SIG-M5 treated with dmso at 0.1 percent for 504 hours (cell line): ENCODE results near the gene ZNF547.

ENCODE experiments used
- DNase-seq: peaks from one replicate; lab custom pipeline; 2025; ENCODE audit not compliant: unreplicated experiment; lab: John Stamatoyannopoulos, UW

The ZNF547 gene

DNA sequence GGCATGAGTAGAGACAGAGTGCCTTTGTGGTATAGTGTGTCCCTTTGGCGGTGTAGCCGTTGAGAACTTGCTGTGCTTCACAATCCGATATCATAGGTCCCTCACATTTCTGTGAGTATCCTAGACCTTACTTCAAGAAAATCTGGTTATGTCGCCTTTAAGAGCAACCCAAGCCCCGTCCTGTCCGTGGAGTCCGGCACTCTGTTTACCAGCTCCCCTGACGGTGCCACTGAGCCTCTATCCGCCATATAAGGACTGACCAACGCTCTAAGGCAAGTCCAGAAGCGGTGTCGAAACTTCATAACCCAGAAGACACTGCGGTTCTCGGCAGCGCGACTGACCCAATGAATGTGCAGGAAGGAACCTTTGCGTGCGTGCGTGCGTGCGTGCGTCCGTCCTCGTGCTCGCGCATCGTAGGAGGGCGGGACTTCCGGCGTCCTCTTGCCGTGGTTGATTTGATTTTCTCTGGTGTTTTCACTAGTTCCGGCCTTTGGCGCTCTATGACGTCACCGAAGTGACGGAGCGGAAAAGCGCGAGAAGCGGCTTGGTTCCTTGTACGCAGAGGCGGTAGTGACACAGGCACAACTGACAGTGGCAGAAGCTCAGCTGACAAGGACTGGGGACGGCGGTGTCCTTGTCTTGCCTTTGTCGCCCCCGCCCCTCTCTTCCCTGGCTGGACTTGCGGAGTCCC, at the start of gene ZNF547, which contains the start of gene TRAPPC2B:
Gene ZNF547 (plus strand): TSS at position 555 of the 691 bp plus-strand sequence. CDS start 5,005 bp downstream, outside the sequence.
Gene TRAPPC2B (plus strand): TSS at position 555 of the 691 bp plus-strand sequence. CDS start 1,283 bp downstream, outside the sequence.
- DNase-seq, result peak; percentile 90

DNA sequence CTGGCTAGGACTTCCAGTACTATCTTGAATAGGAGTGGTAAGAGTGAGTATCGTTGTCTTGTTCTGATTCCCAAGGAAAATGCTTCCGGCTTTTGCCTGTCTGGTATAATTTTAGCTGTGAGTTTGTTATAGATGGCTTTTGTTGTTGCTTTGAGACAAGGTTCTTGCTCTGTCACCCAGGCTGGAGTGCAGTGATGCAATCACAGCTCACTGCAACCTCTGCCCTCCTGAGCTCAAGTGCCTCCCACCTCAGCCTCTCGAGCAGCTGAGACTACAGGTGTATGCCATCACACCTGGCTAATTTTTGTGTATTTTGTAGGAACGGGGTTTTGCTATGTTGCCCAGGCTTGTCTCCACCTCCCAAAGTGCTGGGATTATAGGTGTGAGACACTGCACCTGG, 49.2 kb upstream of the ZNF547 start:
- no peak for DNase-seq

DNA sequence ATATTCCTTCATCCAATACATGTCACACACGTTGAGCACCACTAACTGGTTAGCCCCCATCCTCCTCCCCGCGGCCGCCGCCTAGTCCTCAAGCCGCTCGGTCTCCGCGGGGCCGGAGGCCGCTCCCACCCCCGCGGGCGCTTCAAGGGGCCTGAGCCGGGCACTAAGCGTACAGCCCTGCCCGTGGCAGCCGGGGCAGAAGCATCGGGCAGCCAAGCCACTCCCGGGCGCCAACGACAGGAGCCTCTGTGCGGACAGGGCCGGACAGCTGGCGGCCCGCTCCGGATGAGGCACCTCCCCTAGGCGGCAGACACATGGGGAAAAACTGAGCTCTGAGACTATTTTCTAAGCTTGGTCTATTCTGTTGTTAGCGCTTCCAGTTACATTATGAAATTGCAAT, 45.8 kb upstream of the ZNF547 start:
- no peak for DNase-seq

DNA sequence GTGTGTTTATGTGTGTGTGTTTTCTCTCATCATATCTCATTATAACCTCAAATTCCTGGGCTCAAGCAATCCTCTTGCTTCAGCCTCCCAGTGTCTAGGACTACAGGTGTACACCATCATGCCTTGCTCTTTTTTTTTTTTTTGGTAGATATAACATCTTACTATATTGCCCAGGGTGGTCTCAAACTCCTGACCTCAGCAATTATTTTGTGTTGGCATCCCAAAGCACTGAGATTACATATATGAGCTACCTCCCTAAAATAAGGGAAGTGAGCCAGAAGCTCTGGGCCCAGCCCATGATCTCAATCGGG, 43.5 kb upstream of the ZNF547 start:
- no peak for DNase-seq

DNA sequence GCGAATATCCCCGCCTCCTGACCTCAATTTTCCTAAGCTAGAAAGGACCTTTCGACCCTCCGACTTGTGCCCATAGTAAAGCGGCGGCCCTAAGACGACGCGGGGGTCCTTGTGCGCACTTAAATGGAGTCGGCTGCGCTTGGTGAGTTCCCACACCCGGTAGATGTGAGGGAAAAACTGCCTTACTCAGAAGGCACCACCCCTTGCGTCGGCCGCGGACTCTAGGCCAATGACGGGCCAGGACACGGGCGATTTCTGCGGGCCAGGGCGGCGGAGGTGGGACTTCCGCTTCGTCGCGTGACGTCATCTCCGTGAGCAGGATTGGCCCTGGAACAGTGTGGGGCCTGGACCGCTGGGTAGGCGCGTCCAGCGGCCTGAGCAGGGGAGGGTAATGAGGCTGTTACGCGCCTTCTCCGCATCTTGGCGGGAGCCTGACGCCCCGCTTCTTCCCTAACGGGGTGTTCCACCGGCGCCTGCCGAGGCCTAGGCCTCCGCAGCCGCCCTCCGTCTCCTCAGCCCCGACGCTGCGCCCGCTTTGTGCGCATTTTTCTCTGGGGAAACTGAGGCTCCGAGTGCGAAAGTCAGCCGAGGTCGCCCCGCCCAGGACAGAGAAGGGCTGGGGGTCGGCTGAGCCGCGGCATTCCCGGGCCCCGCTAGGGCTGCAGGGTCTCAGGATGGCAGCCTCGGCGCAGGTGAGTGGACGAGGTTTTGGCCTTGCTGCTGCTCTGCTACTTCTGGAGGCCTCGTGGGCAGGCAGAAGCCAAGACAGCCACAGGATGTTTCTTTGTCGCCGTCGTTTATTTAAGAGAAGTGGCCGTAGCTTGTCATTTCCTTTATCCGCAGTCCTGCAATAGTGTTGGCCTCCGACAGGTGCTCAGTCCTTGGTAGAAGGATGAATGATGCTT, 42.9 kb upstream of the ZNF547 start, which contains the start of gene ZNF543:
Gene ZNF543 (plus strand): TSS at position 293 of the 905 bp plus-strand sequence. CDS start 382 bp downstream, at position 675.
- DNase-seq, result peak; percentile 90

DNA sequence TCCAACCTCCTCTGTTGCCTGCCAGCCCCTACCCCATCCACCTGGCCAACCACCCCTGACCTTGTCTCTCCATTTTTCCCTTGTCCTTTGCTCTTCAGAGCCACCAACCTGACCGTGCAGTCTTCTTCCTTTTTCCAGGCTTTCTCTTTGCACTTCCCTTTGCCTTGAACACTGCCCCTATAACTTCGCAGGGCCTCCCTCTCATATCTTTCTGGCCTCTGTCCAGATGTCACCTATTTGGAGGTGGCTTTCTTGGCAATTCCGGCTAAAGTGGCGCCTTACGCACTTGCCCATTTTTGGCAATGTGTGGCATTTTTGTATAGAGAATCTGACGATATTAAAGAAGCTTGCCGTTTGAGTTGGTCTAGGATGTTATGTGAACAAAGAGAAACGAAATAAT, 42.2 kb upstream of the ZNF547 start:
- DNase-seq, result no peak

DNA sequence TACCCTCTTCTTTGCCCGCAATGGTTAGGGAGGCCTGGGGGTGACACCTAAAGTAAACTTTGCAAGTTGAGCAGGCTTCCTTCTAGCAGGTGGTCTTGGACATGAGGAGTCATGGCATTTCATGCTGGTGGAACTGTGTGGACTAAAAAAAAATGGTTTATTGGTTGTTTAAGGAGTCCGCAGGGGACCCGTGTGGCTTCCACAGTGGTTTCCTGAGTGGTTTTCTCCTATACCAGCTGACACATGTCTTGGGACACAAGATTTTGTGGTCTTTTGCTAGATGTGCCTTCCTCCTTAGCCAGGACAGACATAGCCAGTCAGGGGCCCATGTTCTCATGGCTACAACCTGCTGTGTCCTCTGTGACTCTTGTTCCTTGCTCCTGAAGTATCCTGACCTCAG, 41.6 kb upstream of the ZNF547 start:
- no peak for DNase-seq

DNA sequence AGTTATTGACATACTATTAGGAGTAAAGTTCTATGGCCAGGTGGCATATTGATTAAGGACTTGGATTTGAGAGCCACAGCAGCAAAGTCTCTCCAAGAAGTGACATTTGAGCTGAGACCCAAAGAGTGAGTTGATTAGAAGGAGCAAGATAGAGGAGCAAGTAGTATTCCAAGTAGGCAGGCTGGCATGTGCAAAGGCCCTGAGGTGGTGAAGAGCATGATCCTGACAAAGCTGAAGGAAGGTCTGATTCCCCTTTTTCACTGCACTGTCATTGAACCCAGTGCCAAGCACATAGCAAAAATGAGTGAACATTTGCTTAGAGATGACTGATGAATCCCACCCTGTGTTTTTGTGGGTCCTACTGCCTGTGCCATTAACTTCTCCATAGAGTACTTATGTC, 38.4 kb upstream of the ZNF547 start:
- no peak for DNase-seq

DNA sequence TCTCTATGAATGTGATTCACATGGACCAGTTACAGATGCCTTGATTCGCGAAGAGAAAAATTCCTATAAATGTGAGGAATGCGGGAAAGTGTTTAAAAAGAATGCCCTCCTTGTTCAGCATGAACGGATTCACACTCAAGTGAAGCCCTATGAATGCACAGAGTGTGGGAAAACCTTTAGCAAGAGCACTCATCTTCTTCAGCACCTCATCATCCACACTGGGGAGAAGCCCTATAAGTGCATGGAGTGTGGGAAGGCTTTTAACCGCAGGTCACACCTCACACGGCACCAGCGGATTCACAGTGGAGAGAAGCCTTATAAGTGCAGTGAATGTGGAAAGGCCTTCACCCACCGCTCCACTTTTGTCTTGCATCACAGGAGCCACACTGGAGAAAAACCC, 35.4 kb upstream of the ZNF547 start:
- DNase-seq, result no peak

DNA sequence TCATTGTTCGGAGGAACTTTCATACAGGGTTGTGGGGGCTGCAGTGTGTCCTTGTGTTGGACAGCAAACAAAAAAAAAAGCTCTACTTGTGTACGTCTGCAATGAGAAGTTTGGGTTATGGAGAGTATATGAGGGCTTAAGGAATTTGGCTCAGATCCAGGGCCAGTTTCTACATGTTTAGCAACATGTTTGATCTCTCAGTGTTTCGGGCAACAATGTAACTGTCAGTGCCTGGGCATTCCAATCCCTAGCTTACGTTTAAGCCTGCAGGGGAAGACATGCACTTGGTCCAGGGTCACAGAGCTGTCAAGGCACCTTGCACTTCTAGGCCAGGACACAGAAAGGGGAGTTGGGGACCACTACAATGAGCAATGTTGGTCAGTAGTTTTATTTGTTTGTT, 29.2 kb upstream of the ZNF547 start:
- no peak for DNase-seq

DNA sequence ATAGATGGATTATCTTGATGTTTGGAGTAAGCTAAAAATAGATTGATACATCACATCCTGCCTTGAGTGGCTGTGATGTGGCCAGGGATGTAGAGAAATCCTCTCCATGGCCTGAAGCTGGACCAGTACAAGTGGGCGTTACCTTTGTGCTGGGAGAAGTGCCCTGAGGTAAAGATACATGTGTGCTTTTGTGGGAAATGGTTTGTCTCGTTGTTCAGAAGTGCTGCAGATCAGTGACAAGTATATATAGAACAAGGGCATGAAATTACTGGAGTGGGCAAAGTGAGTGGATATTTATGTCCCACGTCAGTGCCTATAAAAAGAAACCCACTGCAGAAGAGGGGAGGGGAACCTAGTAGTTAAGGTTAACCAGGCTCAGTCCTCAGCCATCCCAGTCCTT, 24.5 kb upstream of the ZNF547 start:
- DNase-seq, result no peak

DNA sequence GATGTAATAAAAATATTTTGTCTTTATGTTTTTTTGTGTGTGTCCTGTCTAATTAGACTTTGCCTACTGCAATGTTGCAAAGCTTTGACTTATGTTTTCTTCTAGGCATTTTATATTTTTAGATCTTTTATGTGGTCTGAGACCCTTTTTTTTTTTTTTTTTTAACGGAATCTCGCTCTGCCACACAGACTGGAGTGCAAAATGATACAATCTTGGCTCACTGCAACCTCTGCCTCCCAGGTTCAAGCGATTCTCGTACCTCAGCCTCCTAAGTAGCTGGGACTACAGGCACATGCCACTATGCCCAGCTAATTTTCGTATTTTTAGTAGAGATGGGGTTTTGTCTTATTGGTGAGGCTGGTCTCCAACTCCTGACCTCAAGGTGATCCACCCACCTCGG, 20.8 kb upstream of the ZNF547 start:
- no peak for DNase-seq

DNA sequence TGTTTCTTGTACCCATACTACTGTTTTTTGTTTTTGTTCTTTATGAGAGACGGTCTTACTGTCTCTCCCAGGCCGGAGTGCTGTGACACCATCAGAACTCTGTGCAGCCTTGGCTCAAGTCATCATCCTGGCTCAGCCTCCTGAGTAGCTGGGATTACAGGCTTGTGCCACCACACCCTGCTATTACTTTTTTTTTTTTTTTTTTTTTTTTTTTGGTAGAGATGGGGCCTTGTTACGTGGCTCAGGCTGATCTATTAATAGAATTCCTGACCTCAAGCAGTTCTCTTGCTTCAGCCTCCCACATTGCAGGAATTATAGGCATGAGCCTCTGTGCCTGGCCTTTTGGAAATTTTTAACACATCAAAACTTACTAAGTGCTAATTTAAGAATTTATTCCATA, 15.2 kb upstream of the ZNF547 start:
- no peak for DNase-seq

DNA sequence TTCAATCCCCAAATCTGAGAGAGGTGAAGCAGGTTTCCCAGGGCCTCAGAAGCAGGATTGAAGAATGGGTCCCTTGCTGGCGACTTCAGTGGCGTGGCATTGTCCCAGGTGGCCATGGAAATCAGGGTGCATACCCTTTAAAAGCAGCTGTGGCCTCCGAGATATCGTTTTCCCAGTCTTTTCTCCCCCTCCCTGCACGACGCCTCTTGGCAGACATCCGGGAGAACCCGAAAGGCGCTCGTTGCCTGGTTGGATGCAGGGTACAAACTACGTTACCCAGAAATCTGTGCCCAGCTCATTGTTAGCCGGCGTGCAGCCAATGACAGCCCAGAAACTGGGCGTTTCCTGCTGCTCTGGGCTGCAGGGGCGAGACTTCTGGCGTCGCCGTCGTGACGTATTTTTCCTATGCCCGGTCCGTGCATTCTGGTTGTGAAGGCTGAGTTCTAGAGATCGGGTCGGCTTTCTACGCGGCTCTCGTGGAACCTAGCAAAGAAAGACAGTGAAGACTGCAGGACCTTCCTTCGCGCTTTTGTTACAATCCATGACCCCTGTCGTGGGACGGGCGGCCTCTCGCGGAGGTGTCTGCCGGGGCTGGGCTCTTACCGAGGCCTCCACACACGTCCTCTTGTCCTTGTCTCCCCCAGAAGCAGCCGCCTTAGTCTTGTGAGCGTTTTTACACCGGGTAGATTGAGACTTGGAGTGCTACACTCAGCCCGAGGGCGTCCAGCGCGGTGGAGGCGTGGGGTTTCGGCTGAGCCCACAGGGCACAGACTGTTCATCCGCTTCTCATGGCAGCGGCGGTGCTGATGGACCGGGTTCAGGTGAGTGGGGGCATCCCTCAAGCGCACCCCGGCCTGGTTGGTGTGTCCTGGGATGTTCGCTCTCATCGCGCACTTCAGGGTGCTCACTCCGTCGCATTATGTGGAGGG, 12.2 kb upstream of the ZNF547 start, which contains the start of gene ZNF304:
Gene ZNF304 (plus strand): TSS at position 395 of the 929 bp plus-strand sequence. CDS start 394 bp downstream, at position 789.
- peak; percentile 63 for DNase-seq

DNA sequence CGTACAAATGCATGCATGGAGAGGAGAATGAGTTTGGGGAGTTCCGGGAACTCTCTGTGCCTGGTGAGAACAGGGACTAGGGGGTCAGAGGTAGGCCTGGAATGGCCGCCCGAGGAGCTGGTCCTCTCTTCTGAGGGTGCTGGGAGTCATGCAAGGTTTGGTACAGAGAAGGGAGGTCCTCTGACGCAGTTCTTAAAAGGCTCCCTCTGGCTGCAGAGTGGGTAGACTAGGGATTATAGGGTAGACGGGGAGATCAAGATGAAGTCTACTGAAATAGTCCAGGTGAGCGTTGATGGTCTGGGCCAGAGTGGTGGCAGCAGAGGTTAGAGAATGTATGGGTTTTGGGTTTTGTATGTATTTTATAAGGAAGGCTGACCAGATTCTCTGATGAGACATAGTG, 11.5 kb upstream of the ZNF547 start:
- no peak for DNase-seq

DNA sequence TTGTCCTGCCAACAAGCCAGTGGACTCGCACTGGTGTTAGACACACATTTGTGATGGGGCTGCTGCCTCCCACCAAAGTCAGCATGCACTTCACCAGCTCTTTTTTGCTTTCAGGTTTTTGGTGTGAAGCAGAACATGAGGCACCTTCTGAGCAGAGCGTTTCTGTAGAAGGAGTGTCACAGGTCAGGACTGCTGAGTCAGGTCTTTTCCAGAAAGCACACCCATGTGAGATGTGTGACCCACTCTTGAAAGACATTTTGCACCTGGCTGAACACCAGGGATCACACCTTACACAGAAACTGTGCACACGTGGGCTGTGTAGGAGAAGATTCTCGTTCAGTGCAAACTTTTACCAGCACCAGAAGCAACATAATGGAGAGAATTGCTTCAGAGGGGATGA, 7.4 kb upstream of the ZNF547 start:
- no peak for DNase-seq

DNA sequence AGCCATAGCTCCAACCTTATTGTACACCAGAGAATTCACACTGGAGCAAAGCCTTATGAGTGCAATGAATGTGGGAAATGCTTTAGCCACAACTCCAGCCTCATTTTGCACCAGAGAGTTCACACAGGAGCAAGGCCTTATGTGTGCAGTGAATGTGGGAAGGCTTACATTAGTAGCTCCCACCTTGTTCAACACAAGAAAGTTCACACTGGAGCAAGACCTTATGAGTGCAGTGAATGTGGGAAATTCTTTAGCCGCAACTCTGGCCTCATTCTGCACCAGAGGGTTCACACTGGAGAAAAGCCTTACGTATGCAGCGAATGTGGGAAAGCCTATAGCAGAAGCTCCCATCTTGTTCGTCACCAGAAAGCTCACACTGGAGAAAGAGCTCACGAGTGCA, 5.9 kb upstream of the ZNF547 start:
- DNase-seq, result no peak

DNA sequence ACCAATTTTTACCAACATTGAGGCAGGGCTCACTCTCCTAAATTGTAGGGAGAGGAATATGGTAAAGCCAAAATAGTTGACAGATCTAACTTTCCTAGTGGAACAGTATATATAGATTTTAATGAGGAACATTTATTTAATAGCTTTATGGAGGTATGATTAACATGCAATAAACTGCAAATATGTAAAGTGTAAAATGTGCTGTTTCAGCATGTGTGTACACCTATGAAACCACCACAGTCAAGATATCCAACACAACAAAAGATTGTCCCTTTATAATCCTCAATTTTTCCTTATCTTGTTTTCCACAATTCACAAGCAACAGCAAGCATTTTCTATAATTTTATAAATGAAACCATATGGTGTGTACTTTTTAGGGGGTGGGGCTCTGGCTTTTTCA, 4.1 kb upstream of the ZNF547 start:
- DNase-seq, result no peak

DNA sequence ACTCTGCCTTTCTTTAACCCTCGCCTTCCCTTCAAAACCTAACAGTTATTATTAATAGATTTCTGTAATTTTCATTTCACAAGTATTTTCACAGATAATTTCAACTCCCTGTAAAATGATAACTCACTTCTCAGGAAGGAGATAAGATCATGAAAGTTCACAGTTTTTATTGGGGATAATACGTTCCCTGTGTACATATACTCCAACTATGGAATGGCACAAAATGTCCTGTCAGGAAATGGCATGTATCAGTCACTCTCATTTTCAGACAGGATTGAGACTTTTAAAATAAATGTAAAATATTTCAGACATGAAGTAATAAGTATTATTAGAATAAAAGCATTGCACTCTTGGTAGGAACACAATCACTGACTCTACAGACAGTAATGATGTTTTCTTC, 932 bp upstream of the ZNF547 start:
- no peak for DNase-seq

DNA sequence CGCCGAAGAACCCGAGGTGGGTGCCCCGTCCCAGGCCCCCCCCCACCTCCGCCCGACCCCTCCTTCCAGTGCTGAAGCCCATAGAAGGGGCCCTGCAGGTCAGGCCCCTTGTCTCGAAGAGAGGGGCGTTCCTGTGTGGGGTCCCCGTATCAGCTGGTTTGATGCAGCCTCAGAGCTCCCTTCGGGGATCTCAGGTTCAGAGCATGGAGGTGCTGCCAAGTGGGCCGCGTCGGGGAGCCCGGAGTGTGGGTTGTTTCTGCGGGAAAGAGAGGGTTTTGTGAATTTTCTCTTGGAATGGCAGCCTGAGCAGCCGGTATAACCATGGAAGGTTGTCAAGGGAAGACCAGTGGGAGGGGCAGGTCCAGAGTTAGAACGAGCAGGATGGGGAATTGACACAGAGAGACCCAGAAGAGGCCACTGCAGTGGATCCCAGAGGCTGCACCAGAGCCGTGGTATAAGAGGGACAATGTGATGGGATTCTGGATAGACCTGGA, 384 bp downstream of the ZNF547 start:
- no peak for DNase-seq

DNA sequence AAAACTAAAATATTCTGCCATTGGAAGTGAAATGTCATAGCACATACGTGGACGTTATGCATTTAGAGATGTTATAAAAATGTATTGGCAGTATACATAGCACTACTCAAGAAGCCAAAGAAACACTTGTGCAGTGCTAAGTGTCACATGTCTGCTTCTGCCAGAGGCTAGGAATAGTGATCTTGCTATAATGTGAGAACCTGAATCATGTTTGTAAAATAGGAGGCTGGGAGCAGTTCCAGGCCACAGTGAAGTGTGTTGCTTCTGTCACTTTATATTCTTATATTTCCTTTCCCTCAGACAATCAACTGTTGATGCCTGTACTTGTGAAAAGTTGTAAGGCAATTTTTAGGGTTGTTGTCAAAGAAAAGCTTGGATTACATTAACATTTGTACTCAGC, 3.4 kb downstream of the ZNF547 start:
- no peak for DNase-seq
